Loucy (cell line): Measurements from ENCODE around the gene RLF.

Source experiments
- EZH2phosphoT487 ChIP-seq: fragments of 200-600 bp; IDR thresholded peaks from 2 replicates; pipeline ENCODE4 v1.6.1; 2018; ENCODE audit warnings: antibody characterized with exemption, mild to moderate bottlenecking, moderate library complexity, borderline replicate concordance
- TF ChIP-seq, protein P1 (sequence below): fragments of 200-600 bp; sonication (generic); conservative IDR thresholded peaks from 2 replicates; pipeline ENCODE4 v1.5.1; 2014; ENCODE audit warnings: mild to moderate bottlenecking, antibody characterized with exemption, low read length

DNA sequence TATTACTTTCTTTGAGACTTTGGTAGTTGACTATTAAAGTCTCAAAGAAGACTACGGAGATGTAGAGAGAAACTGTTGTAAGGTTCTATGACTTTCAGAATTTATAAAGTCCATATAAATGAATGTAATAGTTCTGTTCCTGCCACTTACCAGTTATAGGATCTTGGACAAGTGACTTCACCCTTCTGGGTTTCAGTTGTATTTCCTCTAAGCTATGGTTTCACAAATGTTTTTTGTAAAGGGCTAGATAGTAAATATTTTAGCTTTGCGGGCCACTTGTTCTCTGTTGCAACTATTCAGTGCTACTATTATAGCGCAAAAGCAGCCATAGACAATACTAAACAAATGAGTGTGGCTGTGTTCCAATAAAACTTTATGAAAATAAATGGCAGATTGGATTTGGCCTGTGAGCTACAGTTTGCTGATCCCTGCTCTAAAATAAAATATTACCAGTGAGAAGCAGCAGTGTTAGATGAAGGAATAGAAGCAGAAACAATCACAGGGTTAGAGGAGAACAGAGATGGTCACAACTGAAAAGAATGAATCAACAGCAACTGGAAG lies 111.5 kb downstream of the RLF start:
- TF ChIP-seq, protein P1, sequence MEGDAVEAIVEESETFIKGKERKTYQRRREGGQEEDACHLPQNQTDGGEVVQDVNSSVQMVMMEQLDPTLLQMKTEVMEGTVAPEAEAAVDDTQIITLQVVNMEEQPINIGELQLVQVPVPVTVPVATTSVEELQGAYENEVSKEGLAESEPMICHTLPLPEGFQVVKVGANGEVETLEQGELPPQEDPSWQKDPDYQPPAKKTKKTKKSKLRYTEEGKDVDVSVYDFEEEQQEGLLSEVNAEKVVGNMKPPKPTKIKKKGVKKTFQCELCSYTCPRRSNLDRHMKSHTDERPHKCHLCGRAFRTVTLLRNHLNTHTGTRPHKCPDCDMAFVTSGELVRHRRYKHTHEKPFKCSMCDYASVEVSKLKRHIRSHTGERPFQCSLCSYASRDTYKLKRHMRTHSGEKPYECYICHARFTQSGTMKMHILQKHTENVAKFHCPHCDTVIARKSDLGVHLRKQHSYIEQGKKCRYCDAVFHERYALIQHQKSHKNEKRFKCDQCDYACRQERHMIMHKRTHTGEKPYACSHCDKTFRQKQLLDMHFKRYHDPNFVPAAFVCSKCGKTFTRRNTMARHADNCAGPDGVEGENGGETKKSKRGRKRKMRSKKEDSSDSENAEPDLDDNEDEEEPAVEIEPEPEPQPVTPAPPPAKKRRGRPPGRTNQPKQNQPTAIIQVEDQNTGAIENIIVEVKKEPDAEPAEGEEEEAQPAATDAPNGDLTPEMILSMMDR: no peak
- TF ChIP-seq EZH2phosphoT487: no peak
